GM06990 (cell line): ENCODE measurements around the gene RFXAP.
"Not testable (repeated sequence)": the region's sequence is repeated elsewhere in the genome, so short reads cannot be mapped to it uniquely, and the experiment has no call there.

Source experiments
- DNase-seq: peaks from one replicate; pipeline ENCODE4 v3.0.0-alpha.2; 2011; ENCODE audit not compliant: insufficient read length; ENCODE audit errors: extremely low read depth
- H3K27me3 ChIP-seq: replicated peaks from 2 replicates; pipeline ENCODE4 v1.6.0; 2011; ENCODE audit warnings: low read length; ENCODE audit not compliant: control insufficient read depth, insufficient read depth
- H3K36me3 ChIP-seq: 2 replicates; pipeline ENCODE4 v1.5.1; 2011; ENCODE audit warnings: low read length; ENCODE audit not compliant: control insufficient read depth, insufficient read depth
- H3K4me3 ChIP-seq: replicated peaks from 2 replicates; pipeline ENCODE4 v1.5.1; 2011; ENCODE audit warnings: low read depth, mild to moderate bottlenecking, control low read depth, low read length
- TF ChIP-seq, protein P1 (sequence below): IDR thresholded peaks from 2 replicates; pipeline ENCODE4 v1.5.1; 2011; ENCODE audit warnings: low read length, control low read depth, mild to moderate bottlenecking, inconsistent platforms; ENCODE audit not compliant: insufficient read depth, poor library complexity, severe bottlenecking

Gene RFXAP

DNA sequence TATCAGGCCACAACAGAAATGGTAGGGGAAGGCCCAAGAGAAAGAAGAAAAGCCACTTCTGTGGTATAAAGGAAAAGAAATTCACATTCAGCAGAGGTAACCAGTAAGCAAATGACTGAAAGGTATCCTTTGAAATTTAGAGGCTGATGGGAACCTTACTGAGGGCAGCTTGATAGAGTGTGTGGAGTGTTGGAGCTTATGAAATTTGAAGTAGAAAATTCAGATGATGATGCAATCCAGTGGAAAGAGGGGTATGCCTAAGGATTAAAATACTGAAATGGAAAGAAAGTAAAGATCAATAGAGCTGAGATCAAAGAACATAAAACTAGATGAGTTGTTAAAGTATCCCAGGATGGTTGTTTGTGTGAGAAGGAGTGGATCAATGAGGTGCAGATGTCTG, 42.8 kb upstream of the RFXAP start:
- no peak for DNase-seq
- TF ChIP-seq, protein P1, sequence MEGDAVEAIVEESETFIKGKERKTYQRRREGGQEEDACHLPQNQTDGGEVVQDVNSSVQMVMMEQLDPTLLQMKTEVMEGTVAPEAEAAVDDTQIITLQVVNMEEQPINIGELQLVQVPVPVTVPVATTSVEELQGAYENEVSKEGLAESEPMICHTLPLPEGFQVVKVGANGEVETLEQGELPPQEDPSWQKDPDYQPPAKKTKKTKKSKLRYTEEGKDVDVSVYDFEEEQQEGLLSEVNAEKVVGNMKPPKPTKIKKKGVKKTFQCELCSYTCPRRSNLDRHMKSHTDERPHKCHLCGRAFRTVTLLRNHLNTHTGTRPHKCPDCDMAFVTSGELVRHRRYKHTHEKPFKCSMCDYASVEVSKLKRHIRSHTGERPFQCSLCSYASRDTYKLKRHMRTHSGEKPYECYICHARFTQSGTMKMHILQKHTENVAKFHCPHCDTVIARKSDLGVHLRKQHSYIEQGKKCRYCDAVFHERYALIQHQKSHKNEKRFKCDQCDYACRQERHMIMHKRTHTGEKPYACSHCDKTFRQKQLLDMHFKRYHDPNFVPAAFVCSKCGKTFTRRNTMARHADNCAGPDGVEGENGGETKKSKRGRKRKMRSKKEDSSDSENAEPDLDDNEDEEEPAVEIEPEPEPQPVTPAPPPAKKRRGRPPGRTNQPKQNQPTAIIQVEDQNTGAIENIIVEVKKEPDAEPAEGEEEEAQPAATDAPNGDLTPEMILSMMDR: no peak
- H3K4me3 ChIP-seq: no peak overlapping the region
- no peaks in the 10 kb centered on the region for H3K36me3 ChIP-seq
- no peaks in the 10 kb centered on the region for H3K27me3 ChIP-seq

DNA sequence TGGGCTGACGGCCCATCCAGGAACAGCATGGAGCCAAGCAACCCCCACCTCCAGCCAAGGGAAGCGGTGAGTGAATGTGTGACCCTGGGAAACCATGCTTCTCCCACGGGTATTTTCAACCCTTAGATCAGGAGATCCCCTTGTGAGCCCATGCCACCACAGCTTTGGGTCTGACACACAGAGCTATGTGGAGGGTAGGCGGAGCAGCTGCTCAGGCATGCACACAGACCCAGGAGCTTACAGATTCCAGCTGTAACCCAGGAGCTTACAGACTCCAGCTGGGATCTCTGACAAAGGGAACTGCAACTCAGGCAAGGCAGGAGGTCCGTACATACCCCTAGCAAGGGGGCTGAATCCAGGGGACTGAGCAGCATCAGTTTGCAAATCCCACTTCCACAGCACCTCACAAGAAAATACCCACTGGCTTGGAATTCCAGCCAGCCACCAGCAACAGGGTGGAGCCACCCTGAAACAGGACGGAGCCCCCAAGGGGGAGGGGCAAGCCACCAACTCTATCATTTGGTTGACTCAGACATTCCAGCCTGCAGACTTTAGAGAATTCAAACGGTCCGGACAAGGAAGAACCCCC, 40.8 kb upstream of the RFXAP start:
- H3K27me3 ChIP-seq: no peaks in the 10 kb centered on the region
- no peak overlapping the region for H3K4me3 ChIP-seq
- no peak for DNase-seq
- no peaks in the 10 kb centered on the region for H3K36me3 ChIP-seq
- TF ChIP-seq, protein P1: no peak

DNA sequence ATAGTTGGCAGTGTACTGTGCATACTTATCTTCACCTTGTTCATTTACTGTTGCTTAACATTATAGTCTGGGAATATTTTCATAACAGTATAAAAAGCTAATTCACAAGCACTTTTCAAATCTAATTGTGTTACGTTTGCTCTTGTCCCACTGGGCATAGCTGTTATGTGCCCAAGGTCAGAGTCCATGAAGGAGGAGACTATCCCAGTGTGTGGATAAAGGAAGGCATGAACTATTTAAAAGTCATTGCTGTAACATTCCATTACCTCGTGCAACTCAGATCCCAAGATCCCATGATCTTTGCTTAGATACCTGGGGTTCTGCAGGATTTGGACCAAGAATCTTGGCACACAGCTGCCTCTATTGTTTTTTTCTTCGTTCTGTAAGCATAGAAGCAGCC, 35.1 kb upstream of the RFXAP start:
- no peak for DNase-seq
- Histone ChIP-seq H3K36me3 (no peaks in the 10 kb centered on the region), H3K4me3 (no peak overlapping the region), H3K27me3 (no peaks in the 10 kb centered on the region)
- TF ChIP-seq, protein P1: no peak

DNA sequence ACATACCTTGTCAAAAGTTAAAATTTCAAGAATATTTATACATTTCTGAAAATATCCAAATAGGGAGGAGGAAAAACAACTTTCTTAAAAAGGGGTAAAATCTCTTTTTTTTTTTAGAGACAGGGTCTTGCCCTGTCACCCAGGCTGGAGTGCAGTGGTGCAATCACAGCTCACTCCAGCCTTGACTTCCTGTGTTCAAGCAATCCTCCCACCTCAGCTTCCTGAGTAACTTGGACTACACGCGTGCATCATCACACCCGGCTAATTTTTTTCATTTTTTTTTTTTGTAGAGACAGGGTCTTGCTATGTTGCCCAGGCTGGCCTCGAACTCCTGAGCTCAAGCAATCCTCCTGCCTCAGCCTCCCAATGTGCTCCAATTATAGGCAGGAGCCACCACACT, 32.8 kb upstream of the RFXAP start:
- H3K36me3 ChIP-seq, DNase-seq, H3K27me3 ChIP-seq, H3K4me3 ChIP-seq: not testable (repeated sequence)

DNA sequence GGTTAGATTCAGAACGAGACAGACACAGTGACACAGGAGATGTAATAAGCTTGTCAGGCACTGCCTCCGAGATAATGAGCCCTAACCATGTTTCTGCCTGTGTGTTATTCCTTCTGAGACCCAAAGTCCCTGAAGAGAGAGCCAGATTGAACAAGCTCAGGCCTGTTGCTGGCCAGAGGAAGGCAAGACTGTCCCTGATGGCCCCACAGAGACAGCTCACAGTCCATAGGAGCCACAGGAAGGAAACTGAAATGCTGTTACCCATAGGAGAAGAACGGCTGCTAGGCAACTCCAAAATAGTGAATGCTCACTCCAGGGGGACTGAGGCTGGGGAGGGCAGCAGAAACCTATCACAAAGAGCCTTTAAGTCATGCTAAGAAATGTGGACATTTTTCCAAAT, 31.8 kb upstream of the RFXAP start:
- Histone ChIP-seq H3K36me3 (no peaks in the 10 kb centered on the region), H3K27me3 (no peaks in the 10 kb centered on the region), H3K4me3 (no peak overlapping the region)
- no peak for DNase-seq
- TF ChIP-seq, protein P1: no peak

DNA sequence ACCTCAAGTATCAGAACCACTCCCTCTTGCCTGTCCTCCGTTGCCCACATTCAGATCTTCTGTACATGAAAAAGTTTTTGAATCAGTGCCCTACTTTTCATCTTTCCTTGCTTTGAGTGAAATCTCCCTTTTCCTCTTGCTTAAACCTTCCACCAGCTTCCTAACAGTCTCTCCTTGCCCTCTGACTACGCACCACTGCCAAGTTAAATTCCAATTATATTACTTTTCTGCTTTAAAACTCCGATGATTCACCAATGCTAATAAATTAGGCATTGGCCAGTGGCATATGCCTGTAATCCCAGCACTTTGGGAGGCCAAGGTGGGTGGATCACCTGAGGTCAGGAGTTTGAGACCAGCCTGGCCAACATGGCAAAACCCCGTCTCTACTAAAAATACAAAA, 30.7 kb upstream of the RFXAP start:
- TF ChIP-seq, protein P1: no peak
- Histone ChIP-seq H3K27me3 (no peaks in the 10 kb centered on the region), H3K4me3 (no peak overlapping the region), H3K36me3 (no peaks in the 10 kb centered on the region)
- no peak for DNase-seq
